Measurements from ENCODE around the gene SPRR4. TPM values are rescaled to one million over a fixed set of nuclear protein-coding genes. Genes with fewer than 3 reads are reported as not detected.

Gene SPRR4
- total RNA-seq (not detected), total RNA-seq (0 reads per million in 29 experiments)
- not detected for total RNA-seq (2013)

GRCh38 chr1:152970495-152970894, at the start of gene SPRR4:
SPRR4 (plus strand) TSS chr1:152970648; CDS start chr1:152971891, 1,243 bp downstream.
- H3K27me3 ChIP-seq (replicated peaks in 1 of 2; ENCODE audit: control insufficient read depth in 2 of 2, extremely low read depth in 1 of 2, insufficient read depth in 2 of 2, low read length in 1 of 2), result peaks cover 0 to 17% of the 10 kb centered on the region in 2 experiments
- ATAC-seq (replicated peaks in 1 of 4) (no peak), DNase-seq (no peak)
- Mint-ChIP-seq H3K4me1 (no peaks in the 10 kb centered on the region), H3K27ac (no peak within 1 kb of the TSS), H3K27me3 (peaks cover 18 to 36% of the 10 kb centered on the region in 2 donors), H3K36me3 (no peaks in the 10 kb centered on the region), H3K4me3 (no peak within 1 kb of the TSS), H3K9me3 (no peaks in the 10 kb centered on the region)
- ChIA-PET POLR2A (no interaction called here), CTCF (no interaction called here)
- H3K4me1 ChIP-seq (ENCODE audit: control insufficient read depth in 1 of 2, extremely low read depth in 1 of 2, insufficient read depth in 2 of 2, low read length in 2 of 2), result no peaks in the 10 kb centered on the region
- H3K4me3 ChIP-seq (ENCODE audit: control insufficient read depth in 1 of 2, extremely low read depth in 1 of 2, low read length in 1 of 2), result no peak within 1 kb of the TSS
- H3K27ac ChIP-seq (ENCODE audit: low read length), result no peak within 1 kb of the TSS
- H3K36me3 ChIP-seq (ENCODE audit: control insufficient read depth in 2 of 2, extremely low read depth in 1 of 2, insufficient read depth in 1 of 2, low read length in 1 of 2), result no peaks in the 10 kb centered on the region
- no CpG with 5 or more reads among the region's 6 CpGs for WGBS (ENCODE audit: insufficient coverage)
- no peaks in the 10 kb centered on the region for H3K9me3 ChIP-seq

GRCh38 chr1:152924191-152924590, 46.3 kb upstream of the SPRR4 start:
- ATAC-seq (replicated peaks in 1 of 4) (no peak), DNase-seq (no peak)
- H3K4me1 Mint-ChIP-seq, result no peaks in the 10 kb centered on the region

GRCh38 chr1:152926091-152926490, 44.4 kb upstream of the SPRR4 start:
- WGBS (ENCODE audit: insufficient coverage), result 67% methylated on average over 3 of the region's 3 CpGs
- Mint-ChIP-seq H3K4me3 (no peak overlapping the region), H3K9me3 (no peaks in the 10 kb centered on the region), H3K27ac (no peak overlapping the region), H3K4me1 (no peaks in the 10 kb centered on the region), H3K36me3 (no peaks in the 10 kb centered on the region), H3K27me3 (peaks cover 16 to 23% of the 10 kb centered on the region in 2 donors)
- no peaks in the 10 kb centered on the region for H3K36me3 ChIP-seq (ENCODE audit: control insufficient read depth in 2 of 2, extremely low read depth in 1 of 2, insufficient read depth in 1 of 2, low read length in 1 of 2)
- no peaks in the 10 kb centered on the region for H3K27me3 ChIP-seq (replicated peaks in 1 of 2; ENCODE audit: control insufficient read depth in 2 of 2, extremely low read depth in 1 of 2, insufficient read depth in 2 of 2, low read length in 1 of 2)
- ChIA-PET POLR2A (interaction anchor here in 1 of 2 donors (0.6 kb wide), 1 partner anchor 12 kb away, joined by 21 read pairs; no protein-coding TSS in a partner anchor), CTCF (no interaction called here)
- ATAC-seq (replicated peaks in 1 of 4) (no peak), DNase-seq (no peak)
- no peak overlapping the region for H3K4me3 ChIP-seq (ENCODE audit: control insufficient read depth in 1 of 2, extremely low read depth in 1 of 2, low read length in 1 of 2)
- H3K9me3 ChIP-seq, result no peaks in the 10 kb centered on the region
- H3K4me1 ChIP-seq (ENCODE audit: control insufficient read depth in 1 of 2, extremely low read depth in 1 of 2, insufficient read depth in 2 of 2, low read length in 2 of 2), result no peaks in the 10 kb centered on the region
- H3K27ac ChIP-seq (ENCODE audit: low read length), result no peak overlapping the region

More at GRCh38 chr1:152924191-152924590, 46.3 kb upstream of the SPRR4 start:
- H3K4me1 ChIP-seq (ENCODE audit: control insufficient read depth in 1 of 2, extremely low read depth in 1 of 2, insufficient read depth in 2 of 2, low read length in 2 of 2), result no peaks in the 10 kb centered on the region
- Mint-ChIP-seq H3K4me3 (no peak overlapping the region), H3K27ac (no peak overlapping the region), H3K36me3 (no peaks in the 10 kb centered on the region), H3K27me3 (peaks cover 12 to 23% of the 10 kb centered on the region in 2 donors), H3K9me3 (no peaks in the 10 kb centered on the region)
- ChIA-PET POLR2A (no interaction called here), CTCF (no interaction called here)
- no peaks in the 10 kb centered on the region for H3K27me3 ChIP-seq (replicated peaks in 1 of 2; ENCODE audit: control insufficient read depth in 2 of 2, extremely low read depth in 1 of 2, insufficient read depth in 2 of 2, low read length in 1 of 2)
- no peaks in the 10 kb centered on the region for H3K36me3 ChIP-seq (ENCODE audit: control insufficient read depth in 2 of 2, extremely low read depth in 1 of 2, insufficient read depth in 1 of 2, low read length in 1 of 2)
- no peak overlapping the region for H3K27ac ChIP-seq (ENCODE audit: low read length)
- WGBS (ENCODE audit: insufficient coverage), result 86% methylated on average over 1 of the region's 2 CpGs
- no peak overlapping the region for H3K4me3 ChIP-seq (ENCODE audit: control insufficient read depth in 1 of 2, extremely low read depth in 1 of 2, low read length in 1 of 2)
- no peaks in the 10 kb centered on the region for H3K9me3 ChIP-seq

- Histone ChIP-seq H3K27ac (ENCODE audit: low read length) (no peak overlapping the region), H3K9me3 (no peaks in the 10 kb centered on the region), H3K4me3 (ENCODE audit: control insufficient read depth in 1 of 2, extremely low read depth in 1 of 2, low read length in 1 of 2) (no peak overlapping the region), H3K4me1 (ENCODE audit: control insufficient read depth in 1 of 2, extremely low read depth in 1 of 2, insufficient read depth in 2 of 2, low read length in 2 of 2) (no peaks in the 10 kb centered on the region), H3K27me3 (replicated peaks in 1 of 2; ENCODE audit: control insufficient read depth in 2 of 2, extremely low read depth in 1 of 2, insufficient read depth in 2 of 2, low read length in 1 of 2) (peaks cover 0 to 2% of the 10 kb centered on the region in 2 experiments), H3K36me3 (ENCODE audit: control insufficient read depth in 2 of 2, extremely low read depth in 1 of 2, insufficient read depth in 1 of 2, low read length in 1 of 2) (no peaks in the 10 kb centered on the region)
- Mint-ChIP-seq H3K27ac (no peak overlapping the region), H3K4me1 (no peaks in the 10 kb centered on the region), H3K27me3 (peaks cover 11 to 18% of the 10 kb centered on the region in 2 donors), H3K36me3 (no peaks in the 10 kb centered on the region), H3K4me3 (no peak overlapping the region), H3K9me3 (no peaks in the 10 kb centered on the region)
- ATAC-seq (replicated peaks in 1 of 4), result no peak
- WGBS (ENCODE audit: insufficient coverage), result no CpG with 5 or more reads among the region's 3 CpGs
- ChIA-PET POLR2A (no interaction called here), CTCF (no interaction called here)
- no peak for DNase-seq
Measured at GRCh38 chr1:152928671-152929070, 41.8 kb upstream of the SPRR4 start.

- Mint-ChIP-seq H3K27ac (no peak overlapping the region), H3K4me3 (no peak overlapping the region), H3K36me3 (no peaks in the 10 kb centered on the region), H3K9me3 (no peaks in the 10 kb centered on the region), H3K4me1 (no peaks in the 10 kb centered on the region), H3K27me3 (peaks cover 6 to 23% of the 10 kb centered on the region in 2 donors)
- CTCF ChIA-PET, result no interaction called here
- no peaks in the 10 kb centered on the region for H3K36me3 ChIP-seq (ENCODE audit: control insufficient read depth in 2 of 2, extremely low read depth in 1 of 2, insufficient read depth in 1 of 2, low read length in 1 of 2)
- H3K4me1 ChIP-seq (ENCODE audit: control insufficient read depth in 1 of 2, extremely low read depth in 1 of 2, insufficient read depth in 2 of 2, low read length in 2 of 2), result no peaks in the 10 kb centered on the region
- no peaks in the 10 kb centered on the region for H3K9me3 ChIP-seq
- DNase-seq (no peak), ATAC-seq (replicated peaks in 1 of 4) (no peak)
- H3K27me3 ChIP-seq (replicated peaks in 1 of 2; ENCODE audit: control insufficient read depth in 2 of 2, extremely low read depth in 1 of 2, insufficient read depth in 2 of 2, low read length in 1 of 2), result peaks cover 2 to 6% of the 10 kb centered on the region in 2 experiments
- POLR2A ChIA-PET, result no interaction called here
- no peak overlapping the region for H3K27ac ChIP-seq (ENCODE audit: low read length)
- H3K4me3 ChIP-seq (ENCODE audit: control insufficient read depth in 1 of 2, extremely low read depth in 1 of 2, low read length in 1 of 2), result no peak overlapping the region
- WGBS (ENCODE audit: insufficient coverage), result 77% methylated on average over 4 of the region's 4 CpGs
Measured at GRCh38 chr1:152932170-152932811, 38.2 kb upstream of the SPRR4 start.

- no peak overlapping the region for H3K27ac ChIP-seq (ENCODE audit: low read length)
- H3K4me3 ChIP-seq (ENCODE audit: control insufficient read depth in 1 of 2, extremely low read depth in 1 of 2, low read length in 1 of 2), result no peak overlapping the region
- Mint-ChIP-seq H3K4me1 (no peaks in the 10 kb centered on the region), H3K27ac (no peak overlapping the region), H3K36me3 (no peaks in the 10 kb centered on the region), H3K27me3 (peaks cover 6 to 23% of the 10 kb centered on the region in 2 donors), H3K9me3 (no peaks in the 10 kb centered on the region), H3K4me3 (no peak overlapping the region)
- CTCF ChIA-PET, result no interaction called here
- DNase-seq (no peak), ATAC-seq (replicated peaks in 1 of 4) (no peak)
- peaks cover 2 to 6% of the 10 kb centered on the region in 2 experiments for H3K27me3 ChIP-seq (replicated peaks in 1 of 2; ENCODE audit: control insufficient read depth in 2 of 2, extremely low read depth in 1 of 2, insufficient read depth in 2 of 2, low read length in 1 of 2)
- H3K36me3 ChIP-seq (ENCODE audit: control insufficient read depth in 2 of 2, extremely low read depth in 1 of 2, insufficient read depth in 1 of 2, low read length in 1 of 2), result no peaks in the 10 kb centered on the region
- no peaks in the 10 kb centered on the region for H3K9me3 ChIP-seq
- whole genome bisulfite sequencing (ENCODE audit: insufficient coverage), result 75% methylated on average over 1 of the region's 2 CpGs
- no peaks in the 10 kb centered on the region for H3K4me1 ChIP-seq (ENCODE audit: control insufficient read depth in 1 of 2, extremely low read depth in 1 of 2, insufficient read depth in 2 of 2, low read length in 2 of 2)
- POLR2A ChIA-PET, result no interaction called here
Measured at GRCh38 chr1:152933196-152933595, 37.3 kb upstream of the SPRR4 start.
